Measurements from ENCODE around the gene C10orf71. TPM values are rescaled to one million over a fixed set of nuclear protein-coding genes. Genes with fewer than 3 reads are reported as not detected.

C10orf71 gene
- total and polyA plus RNA-seq, 9 donors: 0.01 to 0.03 (median 0.03) TPM; not detected in 6

DNA sequence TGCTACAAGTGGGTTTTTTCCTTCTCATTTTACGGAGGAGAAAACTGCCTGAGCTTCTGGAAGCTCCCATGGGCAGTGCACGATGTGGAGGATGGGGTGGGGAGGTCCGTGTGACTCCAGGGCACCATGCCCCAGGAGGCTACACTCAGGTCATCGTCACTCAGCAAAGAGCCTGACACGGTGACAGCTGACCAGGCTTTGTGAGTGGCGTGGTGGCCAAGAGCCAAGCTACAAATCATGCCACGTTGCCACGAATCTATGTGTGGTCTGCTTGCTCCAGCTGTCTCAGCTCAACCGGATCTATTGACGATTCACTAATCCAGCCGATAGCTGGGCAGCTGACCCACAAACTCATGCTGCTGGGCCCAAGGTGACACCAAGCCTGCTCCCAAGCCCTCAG is 27.6 kb upstream of the C10orf71 start:
- Histone ChIP-seq H3K27ac (no peak overlapping the region), H3K4me1 (ENCODE audit: insufficient read depth) (no peaks in the 10 kb centered on the region), H3K27me3 (no peaks in the 10 kb centered on the region), H3K36me3 (no peaks in the 10 kb centered on the region), H3K9me3 (no peaks in the 10 kb centered on the region), H3K4me3 (no peak overlapping the region)
- 79 to 82% (median 79%) methylated on average over 11 of the region's 11 CpGs for WGBS, 3 donors
- intact Hi-C loops (cut with DNase I): no loop called here
- no peak for DNase-seq
- TF ChIP-seq EP300 (IDR thresholded peaks at IDR 0.05): no peak

DNA sequence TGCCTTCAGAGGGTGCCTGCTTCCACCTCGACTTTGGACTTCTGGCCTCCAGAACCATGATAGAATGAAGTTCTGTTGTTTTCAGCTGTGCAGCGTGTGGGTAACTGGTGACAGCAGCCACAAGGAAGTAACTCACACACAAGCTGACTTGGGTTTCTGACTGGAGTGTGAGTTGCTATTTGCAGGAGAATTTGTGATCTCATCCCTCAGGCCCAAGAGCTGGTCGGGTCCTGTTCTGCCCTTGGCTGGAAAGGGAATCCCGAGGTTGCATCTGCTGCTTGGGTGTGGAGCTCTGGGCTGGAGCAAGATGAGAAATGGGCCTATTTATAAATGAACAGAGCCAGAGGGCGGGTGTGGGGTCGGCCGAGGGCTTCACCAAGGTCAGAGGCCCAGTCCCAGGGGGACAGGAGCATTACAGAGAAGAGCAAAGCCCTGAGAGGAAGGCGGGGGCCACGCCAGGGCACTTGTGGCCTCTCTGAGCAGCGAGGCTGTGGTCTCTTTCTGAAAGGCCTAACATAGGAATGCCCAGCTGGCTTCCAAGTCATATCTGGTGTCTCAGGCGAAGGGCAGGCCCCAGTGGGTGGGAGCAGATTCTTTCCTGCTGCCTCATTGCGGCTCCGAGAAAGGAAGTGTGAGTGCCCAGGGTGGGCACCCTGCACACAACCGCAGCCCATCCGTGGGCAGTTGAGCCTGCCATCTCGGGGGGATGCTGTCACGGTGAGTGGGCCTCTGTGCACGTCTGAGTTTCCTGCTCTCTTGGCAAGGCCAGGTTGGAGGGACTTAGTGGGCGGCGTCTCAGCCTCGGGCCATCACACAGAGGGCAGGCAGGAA is 26.5 kb upstream of the C10orf71 start:
- Histone ChIP-seq H3K27ac (no peak overlapping the region), H3K27me3 (no peaks in the 10 kb centered on the region), H3K36me3 (no peaks in the 10 kb centered on the region), H3K4me3 (no peak overlapping the region), H3K4me1 (ENCODE audit: insufficient read depth) (no peaks in the 10 kb centered on the region), H3K9me3 (no peaks in the 10 kb centered on the region)
- WGBS, 3 donors: 58 to 69% (median 60%) methylated on average over 19 to 21 of the region's 21 CpGs
- intact Hi-C loops (cut with DNase I): no loop called here
- no peak for DNase-seq
- TF ChIP-seq POLR2A (IDR thresholded peaks at IDR 0.05) (no peak), EP300 (IDR thresholded peaks at IDR 0.05) (no peak)
- TF ChIP-seq, protein P1, sequence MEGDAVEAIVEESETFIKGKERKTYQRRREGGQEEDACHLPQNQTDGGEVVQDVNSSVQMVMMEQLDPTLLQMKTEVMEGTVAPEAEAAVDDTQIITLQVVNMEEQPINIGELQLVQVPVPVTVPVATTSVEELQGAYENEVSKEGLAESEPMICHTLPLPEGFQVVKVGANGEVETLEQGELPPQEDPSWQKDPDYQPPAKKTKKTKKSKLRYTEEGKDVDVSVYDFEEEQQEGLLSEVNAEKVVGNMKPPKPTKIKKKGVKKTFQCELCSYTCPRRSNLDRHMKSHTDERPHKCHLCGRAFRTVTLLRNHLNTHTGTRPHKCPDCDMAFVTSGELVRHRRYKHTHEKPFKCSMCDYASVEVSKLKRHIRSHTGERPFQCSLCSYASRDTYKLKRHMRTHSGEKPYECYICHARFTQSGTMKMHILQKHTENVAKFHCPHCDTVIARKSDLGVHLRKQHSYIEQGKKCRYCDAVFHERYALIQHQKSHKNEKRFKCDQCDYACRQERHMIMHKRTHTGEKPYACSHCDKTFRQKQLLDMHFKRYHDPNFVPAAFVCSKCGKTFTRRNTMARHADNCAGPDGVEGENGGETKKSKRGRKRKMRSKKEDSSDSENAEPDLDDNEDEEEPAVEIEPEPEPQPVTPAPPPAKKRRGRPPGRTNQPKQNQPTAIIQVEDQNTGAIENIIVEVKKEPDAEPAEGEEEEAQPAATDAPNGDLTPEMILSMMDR (IDR thresholded peaks at IDR 0.05): no peak

DNA sequence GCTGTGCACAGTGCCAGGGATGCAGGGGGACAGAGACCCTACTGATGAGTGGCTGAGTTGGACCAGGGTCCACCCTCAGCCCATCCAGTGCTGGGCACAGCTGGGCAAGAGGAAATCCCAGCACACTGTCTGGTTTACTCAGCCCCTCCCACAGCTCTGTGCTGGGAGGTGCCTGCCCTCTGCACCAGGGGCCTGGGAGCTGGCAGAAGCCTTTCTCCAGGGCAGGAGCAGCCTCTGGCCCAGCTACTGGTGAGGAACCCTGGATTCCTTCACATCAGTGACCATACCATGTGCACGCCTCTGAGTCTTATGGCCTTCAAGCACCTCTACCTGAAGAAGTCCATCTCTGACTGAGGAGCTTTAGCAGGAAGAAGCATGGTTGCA is 25.9 kb upstream of the C10orf71 start:
- Histone ChIP-seq H3K36me3 (no peaks in the 10 kb centered on the region), H3K4me1 (ENCODE audit: insufficient read depth) (no peaks in the 10 kb centered on the region), H3K27ac (no peak overlapping the region), H3K9me3 (no peaks in the 10 kb centered on the region), H3K4me3 (no peak overlapping the region), H3K27me3 (no peaks in the 10 kb centered on the region)
- intact Hi-C loops (cut with DNase I): no loop called here
- DNase-seq: no peak
- WGBS, 3 donors: 92 to 100% (median 96%) methylated on average over 1 of the region's 1 CpG
- TF ChIP-seq, protein P1 (IDR thresholded peaks at IDR 0.05): no peak
- TF ChIP-seq POLR2A (IDR thresholded peaks at IDR 0.05) (no peak), EP300 (IDR thresholded peaks at IDR 0.05) (no peak)

DNA sequence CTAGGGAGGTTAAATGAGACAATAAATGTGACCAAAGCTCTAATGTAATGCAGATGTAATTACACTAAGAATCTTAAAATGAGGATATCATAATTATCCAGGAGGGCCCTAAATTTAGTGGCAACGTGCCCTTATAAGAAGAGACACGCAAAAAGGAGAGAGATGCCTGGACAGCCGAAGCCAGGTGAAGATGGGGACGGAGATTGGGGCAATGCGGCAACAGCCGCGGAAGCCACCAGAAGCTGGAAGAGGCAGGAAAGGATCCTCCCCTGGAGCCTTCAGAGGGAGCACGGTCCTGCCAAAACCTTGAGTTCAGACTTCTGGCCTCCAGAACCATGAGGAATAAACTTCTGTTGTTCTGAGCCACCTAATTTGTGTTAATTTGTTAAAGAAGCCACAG is 25.3 kb upstream of the C10orf71 start:
- WGBS, 3 donors: 91 to 93% (median 92%) methylated on average over 8 of the region's 8 CpGs
- TF ChIP-seq POLR2A (IDR thresholded peaks at IDR 0.05) (no peak), EP300 (IDR thresholded peaks at IDR 0.05) (no peak)
- TF ChIP-seq, protein P1 (IDR thresholded peaks at IDR 0.05): no peak
- intact Hi-C loops (cut with DNase I): no loop called here

DNA sequence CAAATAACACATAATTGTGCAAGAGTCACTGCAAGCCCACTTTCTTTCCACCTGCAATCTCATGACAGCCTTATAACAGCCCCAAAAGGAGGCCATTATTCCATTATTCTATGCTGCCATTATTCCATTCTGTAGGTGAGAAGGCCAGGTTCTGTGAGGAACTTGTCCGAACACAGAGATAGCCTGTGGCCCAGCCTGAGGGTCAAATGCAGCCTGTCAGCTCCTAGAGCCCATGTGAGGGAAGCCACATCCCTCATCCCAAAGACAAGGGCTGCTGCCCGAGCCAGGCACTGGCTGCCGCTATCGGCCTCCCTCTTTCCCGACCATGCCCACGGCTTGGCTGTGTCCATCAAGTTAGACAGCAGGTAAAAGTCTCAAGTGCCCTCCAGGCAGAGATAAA is 24.1 kb upstream of the C10orf71 start:
- DNase-seq: no peak
- Histone ChIP-seq H3K27me3 (no peaks in the 10 kb centered on the region), H3K4me1 (ENCODE audit: insufficient read depth) (no peaks in the 10 kb centered on the region), H3K27ac (no peak overlapping the region), H3K4me3 (no peak overlapping the region), H3K36me3 (no peaks in the 10 kb centered on the region), H3K9me3 (no peaks in the 10 kb centered on the region)
- 44 to 55% (median 49%) methylated on average over 6 of the region's 6 CpGs for WGBS, 3 donors
- intact Hi-C loops (cut with DNase I): no loop called here
- TF ChIP-seq POLR2A (IDR thresholded peaks at IDR 0.05) (no peak), EP300 (IDR thresholded peaks at IDR 0.05) (no peak)
- TF ChIP-seq, protein P1 (IDR thresholded peaks at IDR 0.05): no peak

More for the DNA sequence above, 25.3 kb upstream of the C10orf71 start:
- no peak overlapping the region for H3K4me3 ChIP-seq
- no peak for DNase-seq
- no peaks in the 10 kb centered on the region for H3K9me3 ChIP-seq
- H3K27me3 ChIP-seq: no peaks in the 10 kb centered on the region
- H3K4me1 ChIP-seq (ENCODE audit: insufficient read depth): no peaks in the 10 kb centered on the region
- no peaks in the 10 kb centered on the region for H3K36me3 ChIP-seq
- no peak overlapping the region for H3K27ac ChIP-seq
